PFSK-1 (cell line): ENCODE measurements around the gene PYGO1. TPM values are rescaled to one million over a fixed set of nuclear protein-coding genes. Genes with fewer than 3 reads are reported as not detected.

Experiments used
- FOXP2 ChIP-seq: optimal IDR thresholded peaks from 2 replicates; pipeline ENCODE3; 2011; ENCODE audit warnings: borderline replicate concordance, control low read depth, inconsistent platforms; ENCODE audit not compliant: insufficient read depth; ENCODE audit errors: extremely low read length, extremely low read depth
- POLR2AphosphoS5 ChIP-seq: IDR thresholded peaks from 2 replicates; pipeline ENCODE4 v1.6.1; 2012; ENCODE audit warnings: low read depth, mild to moderate bottlenecking, control low read depth, low read length, moderate library complexity
- SIN3A ChIP-seq: IDR thresholded peaks from 2 replicates; pipeline ENCODE4 v1.6.1; 2012; ENCODE audit warnings: mild to moderate bottlenecking, low read length, moderate library complexity, borderline replicate concordance; ENCODE audit not compliant: insufficient read depth
- TAF1 ChIP-seq: IDR thresholded peaks from 2 replicates; pipeline ENCODE4 v1.6.1; 2012; ENCODE audit warnings: low read length, control low read depth, borderline replicate concordance; ENCODE audit not compliant: insufficient read depth
- polyA plus RNA-seq: library from polyadenylated mRNA; unstranded; fragments of >200 nt; gene quantifications from one replicate; pipeline ENCODE4 v1.2.1, GENCODE V29; 2012; ENCODE audit warnings: low read depth, missing spikeins; ENCODE audit not compliant: insufficient read length
- TF ChIP-seq, protein P1 (sequence below), 2 experiments: IDR thresholded peaks; 2 replicates each; pipeline versions ENCODE4 v1.6.1 to v1.8.0; 2011 to 2012; ENCODE audit warnings: low read depth in 2 of 2, low read length in 2 of 2, control low read depth in 1 of 2, inconsistent platforms in 1 of 2, mild to moderate bottlenecking in 1 of 2, moderate library complexity in 1 of 2; ENCODE audit not compliant: insufficient read depth in 1 of 2

PYGO1 gene, protein sequence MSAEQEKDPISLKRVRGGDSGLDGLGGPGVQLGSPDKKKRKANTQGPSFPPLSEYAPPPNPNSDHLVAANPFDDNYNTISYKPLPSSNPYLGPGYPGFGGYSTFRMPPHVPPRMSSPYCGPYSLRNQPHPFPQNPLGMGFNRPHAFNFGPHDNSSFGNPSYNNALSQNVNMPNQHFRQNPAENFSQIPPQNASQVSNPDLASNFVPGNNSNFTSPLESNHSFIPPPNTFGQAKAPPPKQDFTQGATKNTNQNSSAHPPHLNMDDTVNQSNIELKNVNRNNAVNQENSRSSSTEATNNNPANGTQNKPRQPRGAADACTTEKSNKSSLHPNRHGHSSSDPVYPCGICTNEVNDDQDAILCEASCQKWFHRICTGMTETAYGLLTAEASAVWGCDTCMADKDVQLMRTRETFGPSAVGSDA
- 0.25 TPM for polyA plus RNA-seq

DNA sequence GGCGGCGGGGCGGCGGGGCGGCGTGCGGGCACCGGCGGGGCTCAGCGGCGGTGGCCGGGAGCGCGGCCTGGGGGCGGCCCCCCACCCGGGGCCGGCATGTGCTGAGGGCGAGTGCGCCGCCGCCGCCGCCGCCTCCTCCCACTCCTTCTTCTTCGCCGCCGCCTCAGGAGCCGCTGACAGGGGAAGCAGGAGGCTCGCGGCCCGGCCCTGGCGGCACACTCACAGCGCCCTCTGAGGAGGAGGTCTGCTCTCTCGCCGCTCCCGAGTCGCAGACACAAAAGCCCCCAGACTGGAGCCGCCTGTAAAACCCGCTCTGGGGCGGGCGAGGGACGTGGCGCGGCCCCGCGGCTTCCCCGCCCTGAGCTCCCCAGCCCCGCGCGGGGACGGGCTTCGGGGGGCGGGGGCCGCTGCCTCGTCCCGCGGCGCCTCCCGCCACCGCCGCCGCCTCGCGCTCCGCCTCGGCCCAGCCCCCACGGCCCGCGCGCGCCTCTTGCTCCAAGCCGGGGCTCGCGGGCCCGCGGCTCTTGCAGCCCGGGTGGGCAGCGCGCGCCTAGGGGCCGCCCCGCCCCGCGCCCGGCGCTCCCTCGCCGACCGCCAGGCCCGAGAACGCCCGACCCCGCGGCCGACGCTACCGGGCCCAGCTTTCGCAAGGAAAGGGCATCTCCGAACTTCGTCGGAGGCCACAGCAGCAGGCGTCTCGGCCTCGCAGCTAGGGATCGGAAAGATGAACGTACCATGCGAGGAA lies at the start of gene PYGO1:
TSS of gene PYGO1 (minus strand) at position 276 of the 745 bp plus-strand sequence. CDS start 462 bp downstream, outside the sequence.
- TF ChIP-seq SIN3A, result no peak
- TF ChIP-seq, protein P1, sequence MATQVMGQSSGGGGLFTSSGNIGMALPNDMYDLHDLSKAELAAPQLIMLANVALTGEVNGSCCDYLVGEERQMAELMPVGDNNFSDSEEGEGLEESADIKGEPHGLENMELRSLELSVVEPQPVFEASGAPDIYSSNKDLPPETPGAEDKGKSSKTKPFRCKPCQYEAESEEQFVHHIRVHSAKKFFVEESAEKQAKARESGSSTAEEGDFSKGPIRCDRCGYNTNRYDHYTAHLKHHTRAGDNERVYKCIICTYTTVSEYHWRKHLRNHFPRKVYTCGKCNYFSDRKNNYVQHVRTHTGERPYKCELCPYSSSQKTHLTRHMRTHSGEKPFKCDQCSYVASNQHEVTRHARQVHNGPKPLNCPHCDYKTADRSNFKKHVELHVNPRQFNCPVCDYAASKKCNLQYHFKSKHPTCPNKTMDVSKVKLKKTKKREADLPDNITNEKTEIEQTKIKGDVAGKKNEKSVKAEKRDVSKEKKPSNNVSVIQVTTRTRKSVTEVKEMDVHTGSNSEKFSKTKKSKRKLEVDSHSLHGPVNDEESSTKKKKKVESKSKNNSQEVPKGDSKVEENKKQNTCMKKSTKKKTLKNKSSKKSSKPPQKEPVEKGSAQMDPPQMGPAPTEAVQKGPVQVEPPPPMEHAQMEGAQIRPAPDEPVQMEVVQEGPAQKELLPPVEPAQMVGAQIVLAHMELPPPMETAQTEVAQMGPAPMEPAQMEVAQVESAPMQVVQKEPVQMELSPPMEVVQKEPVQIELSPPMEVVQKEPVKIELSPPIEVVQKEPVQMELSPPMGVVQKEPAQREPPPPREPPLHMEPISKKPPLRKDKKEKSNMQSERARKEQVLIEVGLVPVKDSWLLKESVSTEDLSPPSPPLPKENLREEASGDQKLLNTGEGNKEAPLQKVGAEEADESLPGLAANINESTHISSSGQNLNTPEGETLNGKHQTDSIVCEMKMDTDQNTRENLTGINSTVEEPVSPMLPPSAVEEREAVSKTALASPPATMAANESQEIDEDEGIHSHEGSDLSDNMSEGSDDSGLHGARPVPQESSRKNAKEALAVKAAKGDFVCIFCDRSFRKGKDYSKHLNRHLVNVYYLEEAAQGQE (IDR thresholded peaks at IDR 0.05; ENCODE audit: insufficient read depth in 1 of 2, low read depth in 2 of 2, low read length in 2 of 2), result no peak
- TF ChIP-seq FOXP2, result no peak
- no peak for TF ChIP-seq TAF1
- TF ChIP-seq POLR2AphosphoS5, result no peak

DNA sequence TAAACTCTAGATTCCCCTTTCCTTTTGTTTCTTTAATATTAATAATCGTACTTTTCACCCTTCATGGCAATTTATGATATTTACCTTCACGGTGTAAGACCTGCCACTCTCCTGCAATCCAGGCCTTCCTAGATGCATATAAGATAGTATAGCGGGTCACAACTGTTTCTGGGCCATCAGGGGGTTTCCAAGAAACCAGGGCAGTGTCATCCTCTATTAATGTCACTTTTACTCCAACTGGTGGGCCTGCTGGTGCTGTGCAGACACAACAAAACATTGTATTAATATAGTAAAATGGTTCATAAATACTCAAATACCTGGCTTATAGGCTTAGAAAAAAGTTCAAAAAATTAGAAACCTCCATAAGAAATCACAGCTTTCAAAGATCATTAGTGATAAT lies 48.9 kb upstream of the PYGO1 start:
- TF ChIP-seq SIN3A (no peak), POLR2AphosphoS5 (no peak), TAF1 (no peak), FOXP2 (no peak)
- TF ChIP-seq, protein P1 (IDR thresholded peaks at IDR 0.05; ENCODE audit: insufficient read depth in 1 of 2, low read depth in 2 of 2, low read length in 2 of 2), result no peak

DNA sequence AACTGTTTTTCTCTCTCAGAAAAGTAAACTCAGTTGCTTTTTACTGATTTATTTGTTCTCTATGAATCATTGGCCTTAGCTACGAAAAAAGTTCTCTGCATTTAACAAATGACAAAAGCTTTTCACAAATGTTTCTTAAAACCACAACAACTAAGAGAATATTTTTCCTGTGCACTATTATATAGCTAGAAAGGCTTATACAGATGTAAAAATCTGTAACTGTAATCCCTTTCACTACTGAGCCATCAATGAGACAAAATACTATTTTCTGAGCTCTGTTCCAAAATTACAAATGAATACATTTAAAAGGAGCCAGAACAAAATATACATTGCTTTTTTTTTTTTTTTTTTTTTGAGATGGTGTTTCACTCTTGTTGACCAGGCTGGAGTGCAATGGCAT lies 45.6 kb upstream of the PYGO1 start:
- TF ChIP-seq FOXP2, result no peak

DNA sequence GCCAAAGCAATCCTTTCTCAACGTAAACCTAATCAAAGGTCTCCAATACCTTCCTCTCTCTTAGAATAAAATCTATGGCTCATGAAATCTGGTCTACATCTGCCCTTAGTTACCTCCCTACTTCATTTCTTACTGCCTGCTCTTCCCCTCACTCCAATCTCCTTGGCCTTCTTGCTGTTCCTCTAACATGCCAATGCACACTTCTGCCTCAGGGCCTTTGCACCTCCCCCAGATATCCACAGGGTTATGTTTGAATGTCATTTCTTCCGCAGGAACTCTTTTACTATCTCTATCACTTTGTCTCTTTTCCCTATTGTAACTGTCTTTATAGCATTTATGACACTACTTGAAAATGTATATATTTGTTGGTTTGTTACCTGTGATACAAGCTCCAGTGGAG lies 44.3 kb upstream of the PYGO1 start:
- TF ChIP-seq FOXP2 (no peak), TAF1 (no peak), POLR2AphosphoS5 (no peak), SIN3A (no peak)
- TF ChIP-seq, protein P1 (IDR thresholded peaks at IDR 0.05; ENCODE audit: insufficient read depth in 1 of 2, low read depth in 2 of 2, low read length in 2 of 2), result no peak

DNA sequence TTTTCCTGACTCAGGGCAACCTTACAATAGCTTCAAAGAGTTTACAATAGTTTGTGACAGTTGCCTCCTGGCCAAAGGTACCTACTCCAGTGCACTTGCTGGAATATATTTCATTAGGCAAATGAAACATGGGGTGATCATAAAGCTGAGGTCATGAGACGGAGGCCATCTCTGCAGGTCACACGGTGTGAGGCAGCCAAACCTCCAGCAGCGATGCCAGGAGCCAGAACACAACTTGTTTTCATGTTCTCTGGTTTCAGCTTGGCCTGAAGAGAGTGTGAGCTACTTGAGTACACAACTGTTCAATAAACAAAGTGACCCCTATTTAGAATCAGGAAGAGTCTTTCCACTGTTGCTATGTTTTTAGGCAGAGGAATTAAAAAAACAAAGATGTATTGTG lies 42.7 kb upstream of the PYGO1 start:
- TF ChIP-seq SIN3A (no peak), FOXP2 (no peak), TAF1 (no peak), POLR2AphosphoS5 (no peak)
- TF ChIP-seq, protein P1 (IDR thresholded peaks at IDR 0.05; ENCODE audit: insufficient read depth in 1 of 2, low read depth in 2 of 2, low read length in 2 of 2), result no peak
